Uterus (tissue), 2 donors: ENCODE measurements around the gene S100A14.

Experiments
- POLR2A ChIP-seq, 2 donors: fragments of 450-650 bp; IDR thresholded peaks; one replicate each; pipeline ENCODE4 v1.6.1; 2016; ENCODE audit warnings: antibody characterized with exemption in 2 of 2, mild to moderate bottlenecking in 1 of 2, moderate library complexity in 1 of 2
- TF ChIP-seq, protein P1 (sequence below), 4 experiments: fragments of 200-600 bp in 2 of 4; fragments of 450-650 bp in 2 of 4; sonication (generic) in 2 of 4; IDR thresholded peaks; one replicate each; pipeline ENCODE4 v1.5.1; 2016 to 2019; ENCODE audit warnings: antibody characterized with exemption in 4 of 4, mild to moderate bottlenecking in 2 of 4, moderate library complexity in 1 of 4

- TF ChIP-seq POLR2A (IDR thresholded peaks at IDR 0.05) = no peak
- TF ChIP-seq, protein P1, sequence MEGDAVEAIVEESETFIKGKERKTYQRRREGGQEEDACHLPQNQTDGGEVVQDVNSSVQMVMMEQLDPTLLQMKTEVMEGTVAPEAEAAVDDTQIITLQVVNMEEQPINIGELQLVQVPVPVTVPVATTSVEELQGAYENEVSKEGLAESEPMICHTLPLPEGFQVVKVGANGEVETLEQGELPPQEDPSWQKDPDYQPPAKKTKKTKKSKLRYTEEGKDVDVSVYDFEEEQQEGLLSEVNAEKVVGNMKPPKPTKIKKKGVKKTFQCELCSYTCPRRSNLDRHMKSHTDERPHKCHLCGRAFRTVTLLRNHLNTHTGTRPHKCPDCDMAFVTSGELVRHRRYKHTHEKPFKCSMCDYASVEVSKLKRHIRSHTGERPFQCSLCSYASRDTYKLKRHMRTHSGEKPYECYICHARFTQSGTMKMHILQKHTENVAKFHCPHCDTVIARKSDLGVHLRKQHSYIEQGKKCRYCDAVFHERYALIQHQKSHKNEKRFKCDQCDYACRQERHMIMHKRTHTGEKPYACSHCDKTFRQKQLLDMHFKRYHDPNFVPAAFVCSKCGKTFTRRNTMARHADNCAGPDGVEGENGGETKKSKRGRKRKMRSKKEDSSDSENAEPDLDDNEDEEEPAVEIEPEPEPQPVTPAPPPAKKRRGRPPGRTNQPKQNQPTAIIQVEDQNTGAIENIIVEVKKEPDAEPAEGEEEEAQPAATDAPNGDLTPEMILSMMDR (IDR thresholded peaks at IDR 0.05) = no peak
Measured at GRCh38 chr1:153635872-153636271, 19.7 kb upstream of the S100A14 start.
